A673 (cell line): Measurements from ENCODE around the gene CYP4B1. TPM values are rescaled to one million over a fixed set of nuclear protein-coding genes. Genes with fewer than 3 reads are reported as not detected.
"Not testable (repeated sequence)": the region's sequence is repeated elsewhere in the genome, so short reads cannot be mapped to it uniquely, and the experiment has no call there.

Experiments
- BruUV-seq: library from RNA; stranded (reverse); fragments of 400-500 nt; replicated peaks from 2 replicates; lab custom pipeline; 2021; lab: Mats Ljungman, UMichigan
- CTCF ChIA-PET: fragments of 300-600 bp; sonication (Branson Sonifier 250); formaldehyde crosslinking; loops from one replicate; lab custom pipeline; 2022; ENCODE audit warnings: antibody characterized with exemption; lab: Charles Lee
- POLR2A ChIA-PET: fragments of 300-600 bp; sonication (Branson Sonifier 250); formaldehyde crosslinking; loops from one replicate; lab custom pipeline; 2022; ENCODE audit warnings: antibody characterized with exemption; ENCODE audit not compliant: low non-redundant PET; lab: Charles Lee
- DNase-seq: peaks from one replicate; pipeline ENCODE4 v3.0.0-alpha.2; 2015; ENCODE audit warnings: low spot score
- H3K27ac ChIP-seq: fragments of 200-600 bp; sonication (generic); 2 replicates; pipeline ENCODE4 v1.5.1; 2016; ENCODE audit warnings: mixed run types, low read depth, mild to moderate bottlenecking, mixed read lengths, antibody characterized with exemption, low read length; ENCODE audit not compliant: poor library complexity, severe bottlenecking
- H3K27me3 ChIP-seq: fragments of 200-600 bp; sonication (generic); replicated peaks from 2 replicates; pipeline ENCODE4 v1.6.1; 2017; ENCODE audit warnings: mixed run types, low read depth, mild to moderate bottlenecking, mixed read lengths, antibody characterized with exemption, low read length; ENCODE audit not compliant: insufficient read depth, poor library complexity
- H3K36me3 ChIP-seq: fragments of 200-600 bp; sonication (generic); 2 replicates; pipeline ENCODE4 v1.6.1; 2016; ENCODE audit warnings: mixed run types, mild to moderate bottlenecking, mixed read lengths, antibody characterized with exemption, low read length; ENCODE audit not compliant: insufficient read depth, poor library complexity, severe bottlenecking
- H3K4me1 ChIP-seq: fragments of 200-600 bp; sonication (generic); 2 replicates; pipeline ENCODE4 v1.6.1; 2017; ENCODE audit warnings: mixed run types, mild to moderate bottlenecking, mixed read lengths, antibody characterized with exemption, low read length; ENCODE audit not compliant: insufficient read depth, poor library complexity, severe bottlenecking
- H3K4me3 ChIP-seq: fragments of 200-600 bp; sonication (generic); 2 replicates; pipeline ENCODE4 v1.5.1; 2016; ENCODE audit warnings: low read depth, mixed run types, mild to moderate bottlenecking, mixed read lengths, low read length; ENCODE audit not compliant: poor library complexity, severe bottlenecking
- H3K9me3 ChIP-seq: fragments of 200-600 bp; sonication (generic); 2 replicates; pipeline ENCODE4 v1.6.1; 2016; ENCODE audit warnings: mixed run types, low read depth, mild to moderate bottlenecking, mixed read lengths, antibody characterized with exemption, low read length; ENCODE audit not compliant: poor library complexity, severe bottlenecking
- EZH2 ChIP-seq: fragments of 200-600 bp; sonication (generic); IDR thresholded peaks from 2 replicates; pipeline ENCODE4 v1.6.1; 2017; ENCODE audit warnings: borderline replicate concordance, low read depth, mild to moderate bottlenecking, mixed read lengths, antibody characterized with exemption, low read length; ENCODE audit not compliant: poor library complexity, severe bottlenecking
- intact Hi-C: fragments of 100-400 bp; cut with micrococcal nuclease; formaldehyde crosslinking; loops from one replicate; pipeline ENCODE4 v1.10.0; 2022; ENCODE audit not compliant: unreplicated experiment
- total RNA-seq: library from RNA; stranded (reverse); gene quantifications from 2 replicates; pipeline ENCODE4 v1.2.3, GENCODE V29; 2021
- TF ChIP-seq, protein P1 (sequence below): fragments of 300-800, 200-600 bp; sonication (generic); conservative IDR thresholded peaks from 2 replicates; pipeline ENCODE4 v1.5.1; 2017; ENCODE audit warnings: low read depth, mild to moderate bottlenecking, antibody characterized with exemption, low read length, moderate library complexity, mixed read lengths

The CYP4B1 gene
- total RNA-seq, 1 experiment from 2014 or later, result not detected

DNA sequence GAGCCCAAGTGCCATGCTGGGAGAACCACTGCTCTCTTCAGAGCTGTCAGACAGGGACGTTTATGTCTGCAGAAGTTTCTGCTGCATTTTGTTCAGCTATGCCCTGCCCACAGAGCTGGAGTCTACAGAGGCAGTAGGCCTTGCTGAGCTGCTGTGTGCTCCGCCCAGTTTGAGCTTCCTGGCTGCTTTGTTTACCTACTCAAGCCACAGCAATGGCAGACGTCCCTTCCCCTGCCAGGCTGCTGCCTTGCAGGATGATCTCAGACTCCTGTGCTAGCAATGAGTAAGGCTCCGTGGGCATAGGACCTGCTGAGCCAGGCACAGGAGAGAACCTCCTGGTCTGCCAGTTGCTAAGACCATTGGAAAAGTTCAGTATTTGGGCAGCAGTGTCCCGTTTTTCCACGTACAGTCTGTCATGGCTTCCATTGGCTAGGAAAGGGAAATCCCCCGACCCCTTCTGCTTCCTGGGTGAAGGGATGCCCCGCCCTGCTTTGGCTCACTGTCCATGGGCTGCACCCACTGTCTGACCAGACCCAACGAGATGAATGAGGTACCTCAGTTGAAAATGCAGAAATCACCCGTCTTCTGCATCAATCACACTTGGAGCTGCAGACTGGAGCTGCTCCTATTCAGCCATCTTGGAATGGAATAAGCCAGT is 31.9 kb downstream of the CYP4B1 start:
- POLR2A ChIA-PET, result no interaction called here
- Histone ChIP-seq H3K27ac (no peak overlapping the region), H3K27me3 (peaks cover 10% of the 10 kb centered on the region), H3K4me3 (no peak overlapping the region), H3K36me3 (no peaks in the 10 kb centered on the region), H3K9me3 (no peaks in the 10 kb centered on the region), H3K4me1 (no peaks in the 10 kb centered on the region)
- BruUV-seq, result no TSS peak
- CTCF ChIA-PET, result no interaction called here
- no peak for DNase-seq
- TF ChIP-seq EZH2, result no peak
- intact Hi-C loops, result no loop called here

DNA sequence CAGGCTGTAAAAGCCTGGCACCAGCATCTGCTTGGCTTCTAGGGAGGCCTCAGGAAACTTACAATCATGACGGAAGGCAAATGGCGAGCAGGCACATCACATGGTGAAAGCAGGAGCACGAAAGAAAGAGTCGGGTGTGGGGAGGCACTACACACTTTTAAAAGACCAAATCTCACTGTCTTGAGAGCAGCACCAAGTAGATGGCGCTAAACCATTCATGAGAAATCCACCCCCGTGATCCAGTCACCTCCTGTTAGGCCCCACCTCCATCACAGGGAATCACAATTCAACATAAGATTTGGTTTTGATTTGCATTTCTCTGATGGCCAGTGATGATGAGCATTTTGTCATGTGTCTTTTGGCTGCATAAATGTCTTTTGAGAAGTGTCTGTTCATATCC is 36.6 kb downstream of the CYP4B1 start:
- POLR2A ChIA-PET, H3K36me3 ChIP-seq, H3K4me3 ChIP-seq, intact Hi-C loops, CTCF ChIA-PET, H3K27ac ChIP-seq, H3K9me3 ChIP-seq, BruUV-seq, DNase-seq, H3K4me1 ChIP-seq: not testable (repeated sequence)
- TF ChIP-seq, protein P1, sequence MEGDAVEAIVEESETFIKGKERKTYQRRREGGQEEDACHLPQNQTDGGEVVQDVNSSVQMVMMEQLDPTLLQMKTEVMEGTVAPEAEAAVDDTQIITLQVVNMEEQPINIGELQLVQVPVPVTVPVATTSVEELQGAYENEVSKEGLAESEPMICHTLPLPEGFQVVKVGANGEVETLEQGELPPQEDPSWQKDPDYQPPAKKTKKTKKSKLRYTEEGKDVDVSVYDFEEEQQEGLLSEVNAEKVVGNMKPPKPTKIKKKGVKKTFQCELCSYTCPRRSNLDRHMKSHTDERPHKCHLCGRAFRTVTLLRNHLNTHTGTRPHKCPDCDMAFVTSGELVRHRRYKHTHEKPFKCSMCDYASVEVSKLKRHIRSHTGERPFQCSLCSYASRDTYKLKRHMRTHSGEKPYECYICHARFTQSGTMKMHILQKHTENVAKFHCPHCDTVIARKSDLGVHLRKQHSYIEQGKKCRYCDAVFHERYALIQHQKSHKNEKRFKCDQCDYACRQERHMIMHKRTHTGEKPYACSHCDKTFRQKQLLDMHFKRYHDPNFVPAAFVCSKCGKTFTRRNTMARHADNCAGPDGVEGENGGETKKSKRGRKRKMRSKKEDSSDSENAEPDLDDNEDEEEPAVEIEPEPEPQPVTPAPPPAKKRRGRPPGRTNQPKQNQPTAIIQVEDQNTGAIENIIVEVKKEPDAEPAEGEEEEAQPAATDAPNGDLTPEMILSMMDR, result 0 out of 2 replicates have a peak, but pooled peaks have one; percentile 11
- H3K27me3 ChIP-seq, result peaks cover 24% of the 10 kb centered on the region

DNA sequence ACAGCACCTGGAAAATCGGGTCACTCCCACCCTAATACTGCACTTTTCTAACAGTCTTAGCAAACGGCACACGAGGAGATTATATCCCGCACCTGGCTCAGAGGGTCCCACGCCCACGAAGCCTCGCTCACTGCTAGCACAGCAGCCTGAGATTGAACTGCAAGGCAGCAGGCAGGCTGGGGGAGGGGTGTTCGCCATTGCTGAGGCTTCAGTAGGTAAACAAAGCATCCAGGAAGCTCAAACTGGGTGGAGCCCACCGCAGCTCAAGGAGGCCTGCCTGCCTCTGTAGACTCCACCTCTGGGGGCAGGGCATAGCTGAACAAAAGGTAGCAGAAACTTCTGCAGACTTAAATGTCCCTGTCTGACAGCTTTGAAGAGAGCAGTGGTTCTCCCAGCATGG is 47.5 kb downstream of the CYP4B1 start:
- H3K9me3 ChIP-seq, H3K27ac ChIP-seq, BruUV-seq, CTCF ChIA-PET, DNase-seq, intact Hi-C loops, H3K4me3 ChIP-seq, POLR2A ChIA-PET, H3K4me1 ChIP-seq, H3K36me3 ChIP-seq: not testable (repeated sequence)
- H3K27me3 ChIP-seq, result peaks cover 14% of the 10 kb centered on the region

DNA sequence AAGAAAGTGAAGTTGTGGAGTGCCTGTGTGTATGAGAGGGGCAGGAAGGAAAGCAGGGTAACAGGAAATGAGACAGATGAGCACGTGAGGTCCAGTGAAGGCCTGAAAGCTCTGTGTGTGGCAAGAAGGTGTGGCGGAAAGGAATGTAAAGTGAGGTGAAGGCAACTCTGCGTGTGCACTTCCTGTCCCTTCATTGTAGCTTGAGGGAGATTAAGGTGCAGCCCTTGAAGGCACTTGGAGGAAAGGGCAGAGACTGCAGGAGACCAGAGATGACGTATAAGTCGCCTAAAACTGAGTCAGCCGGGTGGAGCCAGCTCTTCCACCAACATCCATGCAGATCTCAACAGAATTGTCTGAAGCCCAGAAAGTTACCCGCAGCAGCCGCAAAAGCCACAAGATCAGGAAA is 58.8 kb downstream of the CYP4B1 start:
- BruUV-seq, H3K36me3 ChIP-seq, H3K9me3 ChIP-seq, H3K4me1 ChIP-seq, intact Hi-C loops, H3K4me3 ChIP-seq, POLR2A ChIA-PET, H3K27ac ChIP-seq, CTCF ChIA-PET: not testable (repeated sequence)
- peaks cover 17% of the 10 kb centered on the region for H3K27me3 ChIP-seq
- peak; percentile 15 for DNase-seq
